ENCODE results near the gene ANXA11.

Gene ANXA11

GRCh38 chr10:80132299-80133139, 72.8 kb downstream of the ANXA11 start, which contains the start of gene PLAC9:
TSS of gene PLAC9 (plus strand) at chr10:80132730. CDS start at chr10:80132763, 33 bp downstream.
- Histone ChIP-seq H3K79me2 (ENCODE audit: control insufficient read depth, low read length) (no peaks in the 10 kb centered on the region), H4K20me1 (ENCODE audit: control insufficient read depth, insufficient read depth, low read depth, low read length) (no peaks in the 10 kb centered on the region), H3K9me2 (replicated peaks; ENCODE audit: control insufficient read depth, low read length) (no peaks in the 10 kb centered on the region), H3K9me3 (ENCODE audit: control insufficient read depth, insufficient read depth, low read length) (no peaks in the 10 kb centered on the region), H3K4me1 (ENCODE audit: control insufficient read depth, low read length) (no peaks in the 10 kb centered on the region), H3K4me2 (ENCODE audit: low read length) (no peak within 1 kb of the TSS), H3K4me3 (ENCODE audit: low read length) (no peak within 1 kb of the TSS), H3K27me3 (ENCODE audit: control insufficient read depth, low read length) (0 out of 2 replicates have a peak, but pooled peaks cover 3% of the 10 kb centered on the region), H3K36me3 (ENCODE audit: control insufficient read depth, low read length) (no peaks in the 10 kb centered on the region), H3K27ac (ENCODE audit: low read depth, low read length) (no peak within 1 kb of the TSS), H3F3A (ENCODE audit: control insufficient read depth, insufficient read depth) (no peaks in the 10 kb centered on the region)
- TF ChIP-seq CTCF (IDR thresholded peaks at IDR 0.05; ENCODE audit: low read depth, low read length, poor library complexity, severe bottlenecking): no peak

- no peak overlapping the region for H3K4me3 ChIP-seq (ENCODE audit: low read length)
- H3K9me3 ChIP-seq (ENCODE audit: control insufficient read depth, insufficient read depth, low read length): no peaks in the 10 kb centered on the region
- no peaks in the 10 kb centered on the region for H3K4me1 ChIP-seq (ENCODE audit: control insufficient read depth, low read length)
- H3F3A ChIP-seq (ENCODE audit: control insufficient read depth, insufficient read depth): no peaks in the 10 kb centered on the region
- no peak for TF ChIP-seq EZH2phosphoT487 (IDR thresholded peaks at IDR 0.05; ENCODE audit: borderline replicate concordance, low read length)
- no peak for TF ChIP-seq CTCF (IDR thresholded peaks at IDR 0.05; ENCODE audit: low read depth, low read length, poor library complexity, severe bottlenecking)
- H3K27ac ChIP-seq (ENCODE audit: low read depth, low read length): no peak overlapping the region
- H3K27me3 ChIP-seq (ENCODE audit: control insufficient read depth, low read length): 0 out of 2 replicates have a peak, but pooled peaks cover 3% of the 10 kb centered on the region
- no peaks in the 10 kb centered on the region for H3K9me2 ChIP-seq (replicated peaks; ENCODE audit: control insufficient read depth, low read length)
- H3K79me2 ChIP-seq (ENCODE audit: control insufficient read depth, low read length): no peaks in the 10 kb centered on the region
- no peak overlapping the region for H3K4me2 ChIP-seq (ENCODE audit: low read length)
- H4K20me1 ChIP-seq (ENCODE audit: control insufficient read depth, insufficient read depth, low read depth, low read length): no peaks in the 10 kb centered on the region
- no peaks in the 10 kb centered on the region for H3K36me3 ChIP-seq (ENCODE audit: control insufficient read depth, low read length)
Observed at GRCh38 chr10:80131499-80131901, 73.8 kb downstream of the ANXA11 start.

- H3K27ac ChIP-seq (ENCODE audit: low read depth, low read length): no peak overlapping the region
- TF ChIP-seq EZH2phosphoT487 (IDR thresholded peaks at IDR 0.05; ENCODE audit: borderline replicate concordance, low read length) (no peak), CTCF (IDR thresholded peaks at IDR 0.05; ENCODE audit: low read depth, low read length, poor library complexity, severe bottlenecking) (no peak)
- no peaks in the 10 kb centered on the region for H3F3A ChIP-seq (ENCODE audit: control insufficient read depth, insufficient read depth)
- H4K20me1 ChIP-seq (ENCODE audit: control insufficient read depth, insufficient read depth, low read depth, low read length): no peaks in the 10 kb centered on the region
- no peaks in the 10 kb centered on the region for H3K9me2 ChIP-seq (replicated peaks; ENCODE audit: control insufficient read depth, low read length)
- no peaks in the 10 kb centered on the region for H3K9me3 ChIP-seq (ENCODE audit: control insufficient read depth, insufficient read depth, low read length)
- H3K4me2 ChIP-seq (ENCODE audit: low read length): no peak overlapping the region
- H3K36me3 ChIP-seq (ENCODE audit: control insufficient read depth, low read length): no peaks in the 10 kb centered on the region
- H3K4me1 ChIP-seq (ENCODE audit: control insufficient read depth, low read length): no peaks in the 10 kb centered on the region
- H3K27me3 ChIP-seq (ENCODE audit: control insufficient read depth, low read length): 0 out of 2 replicates have a peak, but pooled peaks cover 2% of the 10 kb centered on the region
- H3K4me3 ChIP-seq (ENCODE audit: low read length): no peak overlapping the region
- H3K79me2 ChIP-seq (ENCODE audit: control insufficient read depth, low read length): no peaks in the 10 kb centered on the region
Observed at GRCh38 chr10:80126876-80127275, 78.5 kb downstream of the ANXA11 start.

Data from DOHH2 (cell line).